Measurements from ENCODE around the gene DEAF1. TPM values are rescaled to one million over a fixed set of nuclear protein-coding genes. Genes with fewer than 3 reads are reported as not detected.

Gene DEAF1
- total RNA-seq, 4 donors from 2014 or later = 31.1 to 57.0 (median 39.6) TPM

DNA sequence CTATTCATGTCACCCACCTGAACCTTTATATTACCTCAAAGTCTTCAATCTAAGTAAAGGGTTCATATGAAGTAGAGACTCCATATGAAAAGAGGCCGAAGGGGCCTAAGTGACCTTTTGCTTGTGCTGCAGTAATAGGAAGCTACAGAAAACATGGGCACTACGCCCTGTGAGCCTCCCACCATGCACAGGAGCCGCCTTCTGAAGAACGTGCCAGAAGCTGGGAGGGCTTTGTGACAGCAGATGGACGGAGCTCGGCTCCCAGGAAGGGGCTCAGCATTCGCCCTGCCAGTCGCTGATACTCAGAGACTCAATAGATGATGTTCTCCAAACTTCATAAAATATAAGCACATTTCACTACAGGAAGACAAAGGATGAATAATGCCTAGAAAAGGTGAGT lies 21.2 kb downstream of the DEAF1 start:
- TF ChIP-seq CTCF (IDR thresholded peaks at IDR 0.05) (no peak), POLR2A (IDR thresholded peaks at IDR 0.05) (no peak)
- intact Hi-C loops (cut with DNase I; ENCODE audit: low total_unique reads) = no loop called here
- H3K4me3 ChIP-seq (ENCODE audit: low read depth, poor library complexity, severe bottlenecking) = no peak overlapping the region
- DNase-seq (ENCODE audit: low spot score in 2 of 2) = no peak
- 95% methylated on average over 8 of the region's 8 CpGs for WGBS, 2 donors

DNA sequence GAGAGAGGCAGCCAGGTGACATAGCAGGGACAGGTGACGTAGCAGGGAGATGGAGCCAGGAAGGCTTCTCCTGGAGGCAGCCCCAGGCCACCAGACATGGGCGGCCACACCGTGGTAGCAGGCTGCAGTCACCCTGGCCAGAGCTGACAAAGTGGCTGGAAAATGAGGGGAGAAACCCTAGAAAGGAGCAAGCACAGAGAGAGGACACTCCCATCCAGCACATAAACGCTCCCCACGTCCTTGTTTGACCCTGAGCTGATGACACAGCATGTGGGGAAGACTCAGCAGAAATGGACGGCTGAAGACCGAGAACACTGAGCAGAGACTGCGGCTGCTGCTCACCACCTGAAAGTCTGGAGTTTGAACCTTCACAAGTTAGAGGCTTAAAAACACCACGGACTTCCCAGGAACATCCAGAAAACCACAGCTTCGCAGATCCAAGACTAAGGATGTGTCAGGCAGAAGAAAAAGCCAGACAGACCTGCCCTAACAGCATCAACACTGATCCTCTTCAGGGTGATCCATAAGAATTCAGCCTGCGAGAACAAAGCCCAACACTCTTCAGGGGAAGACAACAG lies 29.2 kb downstream of the DEAF1 start:
- intact Hi-C loops (cut with DNase I; ENCODE audit: low total_unique reads) = no loop called here
- no peak for TF ChIP-seq CTCF (IDR thresholded peaks at IDR 0.05)
- TF ChIP-seq POLR2A (IDR thresholded peaks at IDR 0.05) = no peak
- no peak overlapping the region for H3K4me3 ChIP-seq (ENCODE audit: low read depth, poor library complexity, severe bottlenecking)
- DNase-seq (ENCODE audit: low spot score in 2 of 2) = no peak
- WGBS, 2 donors = 36 to 39% methylated on average over 11 of the region's 11 CpGs

DNA sequence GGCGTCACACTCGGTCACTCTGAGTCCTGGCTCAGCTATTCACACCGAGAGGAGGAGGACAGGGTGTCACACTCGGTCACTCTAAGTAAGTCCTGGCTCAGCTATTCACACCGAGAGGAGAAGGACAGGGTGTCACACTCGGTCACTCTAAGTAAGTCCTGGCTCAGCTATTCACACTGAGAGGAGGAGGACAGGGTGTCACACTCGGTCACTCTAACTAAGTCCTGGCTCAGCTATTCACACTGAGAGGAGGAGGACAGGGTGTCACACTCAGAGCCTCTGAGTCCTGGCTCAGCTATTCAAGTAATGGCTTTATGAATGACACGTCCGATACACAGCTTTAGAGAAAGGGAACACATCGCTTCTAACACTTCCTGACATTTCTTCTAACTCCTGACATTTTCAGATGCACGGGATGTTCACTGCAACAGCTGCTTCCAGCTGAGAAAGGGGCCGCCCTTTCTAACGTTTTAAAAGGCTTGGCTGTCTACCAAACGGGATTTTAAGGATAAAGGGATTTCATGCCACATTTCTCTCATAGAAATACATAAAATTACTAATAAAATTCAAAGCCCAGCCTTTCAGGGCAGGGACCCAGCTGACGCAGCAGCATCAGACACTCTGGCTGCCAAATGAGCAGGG lies 29.8 kb downstream of the DEAF1 start:
- TF ChIP-seq POLR2A (IDR thresholded peaks at IDR 0.05) = no peak
- no peak for TF ChIP-seq CTCF (IDR thresholded peaks at IDR 0.05)
- DNase-seq (ENCODE audit: low spot score in 2 of 2) = no peak
- intact Hi-C loops (cut with DNase I; ENCODE audit: low total_unique reads) = no loop called here
- 52 to 53% methylated on average over 11 to 13 of the region's 15 CpGs for WGBS, 2 donors
- no peak overlapping the region for H3K4me3 ChIP-seq (ENCODE audit: low read depth, poor library complexity, severe bottlenecking)

GRCh38 chr11:662689-663274 lies 32.2 kb downstream of the DEAF1 start:
- WGBS, 2 donors = 51 to 53% methylated on average over 15 of the region's 15 CpGs
- no peak for DNase-seq (ENCODE audit: low spot score in 2 of 2)
- H3K4me3 ChIP-seq (ENCODE audit: low read depth, poor library complexity, severe bottlenecking) = no peak overlapping the region
- intact Hi-C loops (cut with DNase I; ENCODE audit: low total_unique reads) = no loop called here
- TF ChIP-seq POLR2A (IDR thresholded peaks at IDR 0.05) (no peak), CTCF (IDR thresholded peaks at IDR 0.05) (no peak)

- no peak overlapping the region for H3K4me3 ChIP-seq (ENCODE audit: low read depth, poor library complexity, severe bottlenecking)
- DNase-seq (ENCODE audit: low spot score in 2 of 2) = no peak
- TF ChIP-seq CTCF (IDR thresholded peaks at IDR 0.05) (no peak), POLR2A (IDR thresholded peaks at IDR 0.05) (no peak)
- 89 to 92% methylated on average over 19 of the region's 19 CpGs for WGBS, 2 donors
- intact Hi-C loops (cut with DNase I; ENCODE audit: low total_unique reads) = no loop called here
Observed at GRCh38 chr11:660681-661444, 34.2 kb downstream of the DEAF1 start.

Data from lower leg skin (tissue), 4 donors.